DND-41 (cell line): Measurements from ENCODE around the gene CPN1.

ENCODE experiments used
- ATAC-seq: fragments of 200-7000 bp; cut with Tn5 transposase; 3 replicates; pipeline ENCODE4 v1.9.1; 2021; ENCODE audit warnings: low read depth; ENCODE audit not compliant: insufficient read depth
- DNase-seq: peaks from one replicate; pipeline ENCODE4 v3.0.0-alpha.2; 2020
- H2AFZ ChIP-seq: 2 replicates; pipeline ENCODE4 v1.6.0; 2012; ENCODE audit warnings: low read depth, low read length
- H3K27ac ChIP-seq: 2 replicates; pipeline ENCODE4 v1.5.1; 2012; ENCODE audit warnings: low read length, inconsistent platforms
- H3K27me3 ChIP-seq: fragments of 200-600 bp; sonication (generic); 2 replicates; pipeline ENCODE4 v1.6.0; 2012; ENCODE audit warnings: low read length, mild to moderate bottlenecking, inconsistent platforms; ENCODE audit not compliant: insufficient read depth, poor library complexity
- H3K36me3 ChIP-seq: 2 replicates; pipeline ENCODE4 v1.5.1; 2012; ENCODE audit warnings: low read length, inconsistent platforms; ENCODE audit not compliant: insufficient read depth
- H3K4me1 ChIP-seq: 2 replicates; pipeline ENCODE4 v1.5.1; 2012; ENCODE audit warnings: mild to moderate bottlenecking, low read length; ENCODE audit not compliant: insufficient read depth
- H3K4me2 ChIP-seq: 2 replicates; pipeline ENCODE4 v1.6.0; 2012; ENCODE audit warnings: mild to moderate bottlenecking, moderate library complexity, low read length, inconsistent platforms; ENCODE audit not compliant: insufficient read depth
- H3K4me3 ChIP-seq, 2 experiments: fragments of 200-600 bp in 1 of 2; shearing (Covaris generic) in 1 of 2; 2 replicates each; pipeline ENCODE4 v1.5.1; 2012 to 2016; ENCODE audit warnings: inconsistent platforms in 2 of 2, low read length in 2 of 2, mild to moderate bottlenecking in 2 of 2, low read depth in 1 of 2, moderate library complexity in 1 of 2
- H3K79me2 ChIP-seq: 2 replicates; pipeline ENCODE4 v1.6.0; 2012; ENCODE audit warnings: low read length, inconsistent platforms; ENCODE audit not compliant: insufficient read depth
- H3K9ac ChIP-seq: 2 replicates; pipeline ENCODE4 v1.6.0; 2012; ENCODE audit warnings: low read depth, mild to moderate bottlenecking, inconsistent platforms, low read length, moderate library complexity
- H3K9me3 ChIP-seq: 2 replicates; pipeline ENCODE4 v1.5.1; 2012; ENCODE audit warnings: low read length, moderate library complexity, mild to moderate bottlenecking, inconsistent platforms; ENCODE audit not compliant: insufficient read depth, severe bottlenecking
- H4K20me1 ChIP-seq: 2 replicates; pipeline ENCODE4 v1.6.0; 2012; ENCODE audit warnings: low read length; ENCODE audit not compliant: insufficient read depth
- CTCF ChIP-seq: IDR thresholded peaks from 2 replicates; pipeline ENCODE4 v1.5.1; 2012; ENCODE audit warnings: borderline replicate concordance, low read length, moderate library complexity, mild to moderate bottlenecking; ENCODE audit not compliant: poor library complexity, severe bottlenecking; ENCODE audit errors: extremely low read depth
- EZH2 ChIP-seq: IDR thresholded peaks from 3 replicates; pipeline ENCODE4 v1.6.1; 2012; ENCODE audit warnings: borderline replicate concordance, low read depth, mild to moderate bottlenecking, moderate library complexity, low read length, inconsistent platforms; ENCODE audit not compliant: severe bottlenecking

CPN1 gene

GRCh38 chr10:99999319-100000108, 82.2 kb downstream of the CPN1 start:
- DNase-seq = no peak
- Histone ChIP-seq H3K4me2 (no peak overlapping the region), H3K27me3 (no peaks in the 10 kb centered on the region), H3K4me3 (no peak overlapping the region), H3K27ac (no peak overlapping the region), H3K4me1 (peaks cover 2% of the 10 kb centered on the region), H3K9ac (no peak overlapping the region), H4K20me1 (no peaks in the 10 kb centered on the region; the same call in 1 of the 2 replicates), H3K9me3 (no peaks in the 10 kb centered on the region), H3K36me3 (no peaks in the 10 kb centered on the region), H2AFZ (no peak overlapping the region), H3K79me2 (no peaks in the 10 kb centered on the region)
- no peak for TF ChIP-seq CTCF
- TF ChIP-seq EZH2 = no peak
- no peak for ATAC-seq

GRCh38 chr10:99998889-99999288, 82.8 kb downstream of the CPN1 start:
- TF ChIP-seq CTCF (no peak), EZH2 (no peak)
- Histone ChIP-seq H3K36me3 (no peaks in the 10 kb centered on the region), H3K27ac (no peak overlapping the region), H3K9me3 (no peaks in the 10 kb centered on the region), H2AFZ (no peak overlapping the region), H3K79me2 (no peaks in the 10 kb centered on the region), H3K4me2 (no peak overlapping the region), H4K20me1 (no peaks in the 10 kb centered on the region; the same call in 1 of the 2 replicates), H3K9ac (no peak overlapping the region), H3K27me3 (no peaks in the 10 kb centered on the region), H3K4me3 (no peak overlapping the region), H3K4me1 (peaks cover 6% of the 10 kb centered on the region)
- ATAC-seq (no peak), DNase-seq (no peak)

GRCh38 chr10:99996671-99997648, 84.7 kb downstream of the CPN1 start:
- H3K4me2 ChIP-seq = no peak overlapping the region

More at GRCh38 chr10:99996671-99997648, 84.7 kb downstream of the CPN1 start:
- peaks cover 6% of the 10 kb centered on the region for H3K4me1 ChIP-seq
- no peak overlapping the region for H2AFZ ChIP-seq
- H4K20me1 ChIP-seq = no peaks in the 10 kb centered on the region
- ATAC-seq (no peak), DNase-seq (no peak)
- H3K27me3 ChIP-seq = no peaks in the 10 kb centered on the region
- H3K36me3 ChIP-seq = no peaks in the 10 kb centered on the region
- no peaks in the 10 kb centered on the region for H3K79me2 ChIP-seq
- H3K27ac ChIP-seq = no peak overlapping the region
- H3K9me3 ChIP-seq = no peaks in the 10 kb centered on the region
- TF ChIP-seq EZH2 = no peak
- TF ChIP-seq CTCF = no peak
- no peak overlapping the region for H3K4me3 ChIP-seq
- H3K9ac ChIP-seq = no peak overlapping the region
